Ramos (cell line): Measurements from ENCODE around the gene OXER1.

Source experiments
- in situ Hi-C: fragments of 300-500 bp; cut with MboI; formaldehyde crosslinking; loops from one replicate; pipeline ENCODE4 v1.14.3; 2022; ENCODE audit warnings: low sequenced_read_pairs; ENCODE audit not compliant: unreplicated experiment

Gene OXER1

GRCh38 chr2:42794271-42795046, 30.5 kb upstream of the OXER1 start:
- in situ Hi-C loops: no loop called here

GRCh38 chr2:42793334-42794270, 29.7 kb upstream of the OXER1 start:
- in situ Hi-C loops: no loop called here

GRCh38 chr2:42792583-42793333, 28.8 kb upstream of the OXER1 start, which contains the start of gene HAAO:
TSS of gene HAAO (minus strand) at chr2:42792583. CDS start at chr2:42792536, 47 bp downstream.
- in situ Hi-C loops: no loop called here

- in situ Hi-C loops: no loop called here
Measured at GRCh38 chr2:42792087-42792582, 28.2 kb upstream of the OXER1 start.

- in situ Hi-C loops: no loop called here
Measured at GRCh38 chr2:42791606-42792005, 27.7 kb upstream of the OXER1 start.

GRCh38 chr2:42789751-42790150, 25.8 kb upstream of the OXER1 start:
- in situ Hi-C loops: no loop called here

- in situ Hi-C loops: no loop called here
Measured at GRCh38 chr2:42788882-42789281, 24.9 kb upstream of the OXER1 start.

- in situ Hi-C loops: no loop called here
Measured at GRCh38 chr2:42788478-42788793, 24.5 kb upstream of the OXER1 start.

GRCh38 chr2:42787788-42788477, 24.0 kb upstream of the OXER1 start:
- in situ Hi-C loops: no loop called here

- in situ Hi-C loops: no loop called here
Measured at GRCh38 chr2:42787424-42787787, 23.5 kb upstream of the OXER1 start.

GRCh38 chr2:42786561-42787345, 22.8 kb upstream of the OXER1 start:
- in situ Hi-C loops: no loop called here

GRCh38 chr2:42784204-42784880, 20.4 kb upstream of the OXER1 start:
- in situ Hi-C loops: no loop called here

GRCh38 chr2:42783511-42783910, 19.6 kb upstream of the OXER1 start:
- in situ Hi-C loops: no loop called here

GRCh38 chr2:42781181-42781580, 17.2 kb upstream of the OXER1 start:
- in situ Hi-C loops: no loop called here

- in situ Hi-C loops: no loop called here
Measured at GRCh38 chr2:42777883-42778805, 14.2 kb upstream of the OXER1 start.

GRCh38 chr2:42775810-42776209, 11.9 kb upstream of the OXER1 start:
- in situ Hi-C loops: no loop called here

GRCh38 chr2:42775186-42775585, 11.3 kb upstream of the OXER1 start:
- in situ Hi-C loops: no loop called here
